Naive thymus-derived CD8-positive, alpha-beta T cell (primary cell): Measurements from ENCODE around the gene ADAMTS1. TPM values are rescaled to one million over a fixed set of nuclear protein-coding genes. Genes with fewer than 3 reads are reported as not detected.
A peak's percentile ranks its signal among the peaks of the same experiment; 100 is the strongest.
"Not testable (repeated sequence)": the region's sequence is repeated elsewhere in the genome, so short reads cannot be mapped to it uniquely, and the experiment has no call there.

ENCODE experiments used
- ATAC-seq, 2 donors: fragments of 150-1000 bp; cut with Tn5 transposase in 1 of 2; sonication (Bioruptor Pico), chemical (Tn5 transposase) in 1 of 2; 1 replicate in 1 of 2; 2 replicates in 1 of 2; pipeline ENCODE4 v1.10.0; 2021; ENCODE audit warnings: mild to moderate bottlenecking in 2 of 2, moderate library complexity in 2 of 2
- POLR2A ChIA-PET: fragments of 350-600 bp; sonication (Branson Sonifier 250); formaldehyde crosslinking; loops from one replicate; lab custom pipeline; 2021; ENCODE audit warnings: antibody characterized with exemption; lab: Charles Lee
- DNase-seq, 10 donors: peaks; one replicate each; pipeline versions ENCODE4 v3.0.0 to v3.0.0-alpha.2; 2020 to 2022
- H3K27ac Mint-ChIP-seq, 10 donors: one replicate each; pipeline ENCODE4 v1.8.0; 2020 to 2022; ENCODE audit warnings: mild to moderate bottlenecking in 10 of 10, mixed read lengths in 10 of 10, moderate library complexity in 4 of 10, inconsistent platforms in 1 of 10
- H3K27me3 Mint-ChIP-seq, 5 donors: one replicate each; pipeline ENCODE4 v1.8.0; 2021 to 2022; ENCODE audit warnings: mixed read lengths in 5 of 5
- H3K36me3 Mint-ChIP-seq, 3 donors: one replicate each; pipeline ENCODE4 v1.8.0; 2020 to 2022; ENCODE audit warnings: mixed read lengths in 3 of 3, mild to moderate bottlenecking in 2 of 3, inconsistent platforms in 1 of 3
- H3K4me1 Mint-ChIP-seq, 4 donors: one replicate each; pipeline ENCODE4 v1.8.0; 2021 to 2022; ENCODE audit warnings: mixed read lengths in 4 of 4
- H3K4me3 Mint-ChIP-seq, 10 donors: one replicate each; pipeline ENCODE4 v1.8.0; 2020 to 2022; ENCODE audit warnings: mild to moderate bottlenecking in 10 of 10, mixed read lengths in 10 of 10, moderate library complexity in 6 of 10, inconsistent platforms in 1 of 10
- H3K9me3 Mint-ChIP-seq, 9 donors: one replicate each; pipeline ENCODE4 v1.8.0; 2020 to 2022; ENCODE audit warnings: mixed read lengths in 9 of 9, mild to moderate bottlenecking in 3 of 9, inconsistent platforms in 1 of 9, moderate library complexity in 1 of 9
- polyA plus RNA-seq, 3 donors: library from polyadenylated mRNA; unstranded; fragments of 300-500 nt; fragmentation: Illumina TruSeq; gene quantifications; one replicate each; pipeline ENCODE4 v1.2.3, GENCODE V29; 2021
- total RNA-seq, 8 experiments: library from RNA in 2 of 8; stranded (reverse) in 2 of 8; gene quantifications; one replicate each; pipeline ENCODE4 v1.2.3 and lab custom pipeline; 2021 to 2026

The ADAMTS1 gene
- total RNA-seq (not detected), polyA plus RNA-seq (under 1 TPM; 0.09 to 0.45 (median 0.14) TPM), total RNA-seq (lab: John Stamatoyannopoulos, UW) (0 to 4.3 (median 0) reads per million in 6 experiments)

DNA sequence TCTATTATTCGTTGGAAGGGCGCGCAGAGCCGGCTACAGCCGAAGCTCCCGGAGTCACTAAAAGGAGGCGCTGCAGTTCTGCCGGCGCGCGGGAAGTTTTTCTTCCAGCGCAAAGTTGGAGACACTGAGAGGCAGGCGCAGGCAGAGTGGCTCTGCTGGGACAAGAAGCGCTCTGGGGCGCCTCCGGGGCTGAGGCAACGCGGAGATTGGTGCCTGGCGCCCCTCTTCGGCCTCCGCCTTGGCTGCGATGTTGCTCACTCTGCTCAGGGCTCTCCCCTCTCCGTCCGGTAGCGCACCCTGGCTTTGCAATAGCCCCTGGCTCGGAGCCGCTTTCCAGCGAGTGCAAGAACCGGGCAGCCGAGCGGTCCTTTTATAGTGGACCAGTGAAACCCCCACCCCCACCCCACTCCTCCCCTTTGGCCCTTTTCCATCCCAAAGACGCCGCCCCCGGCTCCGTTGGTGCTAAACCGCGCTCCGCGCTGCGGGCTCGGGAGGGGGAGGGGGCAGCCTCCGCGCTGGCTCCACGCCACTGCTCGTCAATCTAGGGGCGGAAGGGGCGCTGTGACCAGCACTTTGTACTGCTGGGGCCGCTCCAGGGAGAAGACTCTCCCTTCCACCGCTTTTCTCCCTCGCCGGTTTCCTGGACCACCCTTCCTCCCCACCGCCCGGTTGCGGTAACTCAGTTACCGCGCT is at the start of gene ADAMTS1:
Gene ADAMTS1, minus strand, starts transcription at position 344 of the 693 bp plus-strand sequence. CDS start 455 bp downstream, outside the sequence.
- ATAC-seq (no peak), DNase-seq (no peak)
- H3K36me3 Mint-ChIP-seq: no peaks in the 10 kb centered on the region
- peaks cover 37 to 69% (median 62%) of the 10 kb centered on the region in 5 donors for H3K27me3 Mint-ChIP-seq
- H3K4me1 Mint-ChIP-seq: peaks cover 19 to 47% (median 34%) of the 10 kb centered on the region in 4 donors
- H3K9me3 Mint-ChIP-seq: peaks cover 0 to 3% (median 0%) of the 10 kb centered on the region in 9 donors
- H3K4me3 Mint-ChIP-seq: peak within 1 kb of the TSS; percentile 69 to 91 (median 81)
- POLR2A ChIA-PET: no interaction called here
- H3K27ac Mint-ChIP-seq: no peak within 1 kb of the TSS

DNA sequence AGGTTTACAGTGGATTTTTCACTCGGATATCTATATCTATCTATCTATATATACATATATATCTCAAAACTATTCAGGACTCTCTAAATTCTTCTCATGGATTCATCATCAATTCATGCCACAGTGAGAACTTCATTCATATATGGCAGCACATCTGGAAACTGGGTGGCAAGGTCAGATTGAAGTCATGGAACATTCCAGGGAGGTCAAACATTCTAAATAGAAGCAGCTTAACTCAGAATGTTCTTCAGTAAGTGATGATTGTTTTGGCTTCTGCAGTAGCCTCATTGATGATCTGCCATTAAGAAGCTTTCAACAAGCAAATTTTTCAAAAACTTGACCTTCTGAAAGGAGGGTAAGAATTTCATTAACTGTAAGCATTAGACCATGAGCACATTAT is 46.9 kb upstream of the ADAMTS1 start:
- no peak for ATAC-seq
- no peak overlapping the region for H3K4me3 Mint-ChIP-seq
- H3K36me3 Mint-ChIP-seq: no peaks in the 10 kb centered on the region
- POLR2A ChIA-PET: no interaction called here
- H3K27me3 Mint-ChIP-seq: peaks cover 0 to 19% (median 5%) of the 10 kb centered on the region in 5 donors
- DNase-seq: no peak
- no peak overlapping the region for H3K27ac Mint-ChIP-seq
- peaks cover 0 to 4% (median 0%) of the 10 kb centered on the region in 9 donors for H3K9me3 Mint-ChIP-seq
- H3K4me1 Mint-ChIP-seq: no peaks in the 10 kb centered on the region

DNA sequence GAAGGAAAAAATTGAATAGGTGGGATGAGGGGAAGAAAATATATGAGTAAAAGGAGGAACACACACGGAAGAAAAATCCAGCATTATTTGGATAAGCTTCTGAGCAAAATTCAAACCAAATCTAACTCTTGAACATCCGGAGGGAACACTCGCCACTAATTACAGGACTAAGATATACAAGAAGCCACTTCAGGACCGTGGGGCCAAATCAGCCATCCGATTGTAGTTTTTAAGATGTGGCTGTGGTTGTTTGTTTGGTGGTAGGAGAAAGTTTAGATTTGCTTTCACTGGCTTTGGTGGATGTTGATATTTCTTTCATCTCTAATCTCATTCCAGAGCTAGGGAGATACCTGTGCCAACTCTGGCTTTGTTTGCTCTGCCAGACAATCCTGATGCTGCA is 43.7 kb upstream of the ADAMTS1 start:
- no peaks in the 10 kb centered on the region for H3K4me1 Mint-ChIP-seq
- POLR2A ChIA-PET: no interaction called here
- H3K27me3 Mint-ChIP-seq: peaks cover 4 to 25% (median 9%) of the 10 kb centered on the region in 5 donors
- no peak for DNase-seq
- H3K27ac Mint-ChIP-seq: no peak overlapping the region
- ATAC-seq: no peak
- H3K36me3 Mint-ChIP-seq: no peaks in the 10 kb centered on the region
- peaks cover 0 to 11% (median 0%) of the 10 kb centered on the region in 9 donors for H3K9me3 Mint-ChIP-seq
- H3K4me3 Mint-ChIP-seq: no peak overlapping the region

DNA sequence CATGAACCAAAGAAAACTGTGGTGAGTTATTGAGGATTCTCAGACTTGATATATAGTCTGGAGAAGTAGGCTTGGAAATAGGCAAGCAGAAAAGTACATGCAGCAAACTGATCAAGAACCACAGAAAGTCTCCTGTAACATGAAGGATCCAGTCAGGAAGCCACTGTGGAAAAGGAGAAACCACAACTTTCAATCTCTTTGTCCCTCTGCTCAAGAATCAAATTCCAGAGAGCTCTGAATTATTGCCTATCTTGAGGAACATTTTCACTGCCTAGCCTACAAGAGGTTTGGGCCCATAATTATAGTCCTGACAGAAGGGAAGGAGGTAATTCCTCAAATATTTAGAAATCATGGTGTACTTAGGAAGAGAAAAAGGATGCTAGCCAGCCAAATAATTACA is 43.0 kb upstream of the ADAMTS1 start:
- ATAC-seq: no peak
- Mint-ChIP-seq H3K27ac (no peak overlapping the region), H3K4me3 (no peak overlapping the region), H3K36me3 (no peaks in the 10 kb centered on the region), H3K27me3 (peaks cover 4 to 18% (median 8%) of the 10 kb centered on the region in 5 donors), H3K4me1 (no peaks in the 10 kb centered on the region), H3K9me3 (peaks cover 0 to 11% (median 0%) of the 10 kb centered on the region in 9 donors)
- POLR2A ChIA-PET: no interaction called here
- no peak for DNase-seq

DNA sequence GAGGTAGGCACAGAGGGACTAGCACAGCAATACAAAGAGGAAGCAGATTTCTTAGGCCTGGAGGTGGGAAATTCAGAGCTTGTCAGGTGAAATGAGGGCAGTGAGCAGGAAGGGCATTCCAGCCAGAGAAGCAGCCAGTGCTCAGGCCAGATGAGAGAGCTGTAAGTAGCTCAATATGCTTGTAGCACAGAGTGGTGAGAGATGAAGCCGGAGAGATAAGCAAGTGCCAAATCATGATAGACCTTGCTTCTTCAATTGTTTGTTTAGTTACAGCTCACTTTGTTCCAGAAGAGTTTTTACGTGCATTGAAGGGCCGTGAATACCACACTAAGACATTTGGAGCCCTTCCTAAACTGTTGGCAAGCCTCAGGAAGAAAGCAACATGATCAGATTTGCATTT is 42.0 kb upstream of the ADAMTS1 start:
- no peak overlapping the region for H3K27ac Mint-ChIP-seq
- no peak overlapping the region for H3K4me3 Mint-ChIP-seq
- H3K27me3 Mint-ChIP-seq: peaks cover 4 to 16% (median 9%) of the 10 kb centered on the region in 5 donors
- H3K9me3 Mint-ChIP-seq: peaks cover 0 to 11% (median 0%) of the 10 kb centered on the region in 9 donors
- POLR2A ChIA-PET: no interaction called here
- no peak for DNase-seq
- H3K36me3 Mint-ChIP-seq: no peaks in the 10 kb centered on the region
- ATAC-seq: no peak
- no peaks in the 10 kb centered on the region for H3K4me1 Mint-ChIP-seq

DNA sequence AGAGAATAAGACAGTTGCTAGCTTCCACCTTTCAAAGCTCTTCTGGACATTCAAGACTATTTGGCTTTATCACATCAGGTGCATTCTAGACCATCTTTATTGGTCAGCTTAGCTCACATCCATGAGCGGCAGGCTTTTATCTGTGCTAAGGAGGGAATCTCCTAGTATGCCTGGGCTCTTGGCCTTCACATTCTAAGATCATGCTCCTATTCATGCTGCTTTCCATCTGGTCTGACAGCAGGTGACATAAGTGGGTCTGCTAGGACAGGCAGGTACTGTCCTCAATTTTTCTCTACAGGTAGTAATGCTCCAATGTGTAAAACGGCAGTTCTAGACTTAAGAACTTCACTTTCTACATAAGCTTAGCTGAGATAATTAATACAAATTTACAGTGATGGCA is 39.2 kb upstream of the ADAMTS1 start:
- Mint-ChIP-seq H3K4me3 (no peak overlapping the region), H3K9me3 (peaks cover 0 to 11% (median 0%) of the 10 kb centered on the region in 9 donors), H3K27ac (no peak overlapping the region), H3K36me3 (no peaks in the 10 kb centered on the region), H3K4me1 (no peaks in the 10 kb centered on the region), H3K27me3 (peaks cover 9 to 24% (median 12%) of the 10 kb centered on the region in 5 donors)
- POLR2A ChIA-PET: no interaction called here
- ATAC-seq (no peak), DNase-seq (no peak)

DNA sequence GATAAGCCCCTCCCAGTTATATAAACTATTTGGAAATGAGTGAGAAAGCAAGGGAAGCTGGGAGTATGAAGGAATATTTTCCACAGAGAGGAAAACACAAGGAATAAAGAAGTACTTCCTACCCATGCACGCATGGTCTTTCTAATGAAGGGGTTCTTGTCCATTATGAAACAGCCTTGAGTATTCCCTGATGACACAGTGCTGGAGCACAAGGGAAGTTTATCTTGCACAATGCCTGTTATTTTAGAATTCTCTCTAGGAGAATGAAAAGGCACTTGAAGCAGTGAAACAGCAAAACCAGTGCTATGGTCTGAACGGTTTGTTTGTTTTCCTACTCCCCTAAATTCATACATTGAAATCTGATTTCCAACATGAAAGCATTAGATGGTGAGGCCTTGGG is 38.6 kb upstream of the ADAMTS1 start:
- ATAC-seq: no peak
- POLR2A ChIA-PET: no interaction called here
- Mint-ChIP-seq H3K4me3 (no peak overlapping the region), H3K27me3 (peaks cover 9 to 24% (median 12%) of the 10 kb centered on the region in 5 donors), H3K27ac (no peak overlapping the region), H3K4me1 (no peaks in the 10 kb centered on the region), H3K9me3 (peaks cover 0 to 11% (median 0%) of the 10 kb centered on the region in 9 donors), H3K36me3 (no peaks in the 10 kb centered on the region)
- no peak for DNase-seq

DNA sequence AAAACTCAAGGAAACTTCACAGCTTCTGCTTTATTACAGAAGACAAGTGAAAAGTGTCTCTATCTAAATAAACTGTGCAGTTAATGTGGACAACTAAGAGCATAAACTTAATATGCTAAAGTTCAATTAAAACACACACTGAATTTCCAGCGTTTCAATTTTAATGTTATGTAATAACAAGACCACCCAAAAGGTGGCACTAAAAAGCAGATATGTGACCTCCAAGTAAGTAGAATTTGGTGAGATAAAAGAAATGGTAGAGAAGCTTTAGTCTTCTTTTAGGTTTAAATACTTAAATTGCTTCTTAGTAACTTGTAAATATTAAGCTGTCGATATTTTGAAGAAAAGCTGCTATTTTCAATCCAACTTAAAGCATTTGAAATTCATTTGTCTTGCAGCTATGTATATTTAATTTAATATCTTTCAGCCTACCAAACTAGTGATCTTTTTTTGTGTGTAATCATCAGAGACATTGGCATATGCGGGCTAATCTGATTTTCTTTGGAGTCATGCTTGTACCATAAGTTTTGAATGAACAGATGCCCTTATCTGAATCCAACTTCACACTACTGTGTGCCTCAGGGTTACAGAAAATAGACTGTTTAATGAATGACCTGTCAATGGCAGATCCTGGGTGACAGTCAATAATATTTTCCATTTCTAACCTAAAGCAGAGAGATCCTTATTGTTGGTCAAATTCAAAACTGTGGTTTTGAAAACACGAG is 36.5 kb upstream of the ADAMTS1 start:
- Mint-ChIP-seq H3K9me3 (peaks cover 0 to 2% (median 0%) of the 10 kb centered on the region in 9 donors), H3K36me3 (no peaks in the 10 kb centered on the region), H3K4me1 (no peaks in the 10 kb centered on the region), H3K27ac (no peak overlapping the region), H3K4me3 (no peak overlapping the region), H3K27me3 (peaks cover 5 to 15% (median 9%) of the 10 kb centered on the region in 5 donors)
- no peak for DNase-seq
- POLR2A ChIA-PET: no interaction called here
- no peak for ATAC-seq

DNA sequence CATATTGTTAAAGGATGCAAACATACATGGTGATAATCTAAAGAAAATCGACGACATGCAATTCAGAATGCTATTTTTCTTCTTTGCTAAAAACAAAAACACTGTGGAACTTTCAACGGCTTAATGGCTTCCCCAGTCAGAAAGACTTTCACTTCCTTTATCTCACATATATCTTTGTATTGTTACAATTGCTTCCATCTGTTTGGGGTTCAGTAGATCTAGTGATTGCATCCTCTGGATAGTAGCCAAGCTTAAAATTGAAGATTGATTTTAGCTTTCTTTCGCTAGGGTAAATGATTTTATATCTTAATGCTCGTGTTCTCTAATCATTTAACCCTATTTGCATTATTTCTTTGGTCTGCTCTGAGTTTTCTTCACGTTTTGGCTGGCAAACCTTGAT is 31.8 kb upstream of the ADAMTS1 start:
- ATAC-seq: no peak
- no peak overlapping the region for H3K27ac Mint-ChIP-seq

DNA sequence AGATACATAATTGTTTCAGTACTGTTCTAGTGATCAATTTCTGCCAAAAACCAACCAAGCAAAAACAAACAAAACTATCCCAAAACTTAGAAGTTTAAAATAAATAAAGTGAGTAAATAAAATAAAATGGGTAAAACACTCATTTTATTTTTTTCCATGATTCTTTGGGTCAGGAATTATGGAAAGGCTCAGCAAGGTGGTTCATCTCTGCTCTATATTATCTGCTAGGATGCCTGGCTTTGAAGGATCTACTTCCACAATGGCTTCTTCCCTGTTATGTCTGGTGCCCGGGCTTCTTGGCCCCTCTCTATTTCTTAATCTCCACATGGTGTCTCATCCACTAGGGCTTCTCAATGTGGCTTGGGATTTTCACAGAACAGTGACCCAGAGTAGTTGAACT is 29.1 kb upstream of the ADAMTS1 start:
- no peak overlapping the region for H3K4me3 Mint-ChIP-seq

More for the DNA sequence above, 31.8 kb upstream of the ADAMTS1 start:
- Mint-ChIP-seq H3K4me3 (no peak overlapping the region), H3K36me3 (peaks cover 0 to 4% (median 0%) of the 10 kb centered on the region in 3 donors), H3K27me3 (peaks cover 2 to 6% (median 3%) of the 10 kb centered on the region in 5 donors), H3K9me3 (peaks cover 0 to 12% (median 2%) of the 10 kb centered on the region in 9 donors), H3K4me1 (no peaks in the 10 kb centered on the region)
- POLR2A ChIA-PET: no interaction called here
- DNase-seq: no peak

DNA sequence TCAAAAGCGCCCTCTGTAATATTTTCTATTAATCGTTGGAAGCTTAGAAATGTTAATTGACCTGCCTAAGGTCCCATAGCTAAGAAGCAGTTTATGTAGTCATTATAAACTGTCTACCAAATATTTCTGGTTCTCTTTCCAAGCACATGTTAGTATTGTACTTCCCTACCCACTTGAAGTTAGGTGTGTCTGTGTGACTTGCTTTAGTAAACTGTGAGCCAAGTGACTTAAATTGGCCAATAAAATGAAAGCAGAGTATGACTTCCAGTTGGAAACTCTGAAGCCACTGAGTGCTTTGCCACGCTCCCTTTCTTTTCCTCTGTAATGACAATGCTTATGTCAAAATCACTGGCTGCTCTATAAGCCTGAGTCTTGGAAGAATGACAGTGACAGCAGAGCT is 20.6 kb upstream of the ADAMTS1 start:
- no peak overlapping the region for H3K4me3 Mint-ChIP-seq
- ATAC-seq: no peak
- H3K4me1 Mint-ChIP-seq: peaks cover 0 to 2% (median 0%) of the 10 kb centered on the region in 4 donors
- no peak overlapping the region for H3K27ac Mint-ChIP-seq
- peaks cover 1 to 9% (median 7%) of the 10 kb centered on the region in 5 donors for H3K27me3 Mint-ChIP-seq
- H3K9me3 Mint-ChIP-seq: peaks cover 0 to 2% (median 0%) of the 10 kb centered on the region in 9 donors
- DNase-seq: no peak
- no peaks in the 10 kb centered on the region for H3K36me3 Mint-ChIP-seq
- POLR2A ChIA-PET: no interaction called here

More for the DNA sequence above, 29.1 kb upstream of the ADAMTS1 start:
- peaks cover 0 to 9% (median 1%) of the 10 kb centered on the region in 5 donors for H3K27me3 Mint-ChIP-seq
- POLR2A ChIA-PET: no interaction called here
- no peak overlapping the region for H3K27ac Mint-ChIP-seq
- H3K36me3 Mint-ChIP-seq: peaks cover 0 to 4% (median 0%) of the 10 kb centered on the region in 3 donors
- peaks cover 0 to 12% (median 2%) of the 10 kb centered on the region in 9 donors for H3K9me3 Mint-ChIP-seq
- H3K4me1 Mint-ChIP-seq: peaks cover 0 to 2% (median 0%) of the 10 kb centered on the region in 4 donors
- no peak for DNase-seq
- no peak for ATAC-seq

DNA sequence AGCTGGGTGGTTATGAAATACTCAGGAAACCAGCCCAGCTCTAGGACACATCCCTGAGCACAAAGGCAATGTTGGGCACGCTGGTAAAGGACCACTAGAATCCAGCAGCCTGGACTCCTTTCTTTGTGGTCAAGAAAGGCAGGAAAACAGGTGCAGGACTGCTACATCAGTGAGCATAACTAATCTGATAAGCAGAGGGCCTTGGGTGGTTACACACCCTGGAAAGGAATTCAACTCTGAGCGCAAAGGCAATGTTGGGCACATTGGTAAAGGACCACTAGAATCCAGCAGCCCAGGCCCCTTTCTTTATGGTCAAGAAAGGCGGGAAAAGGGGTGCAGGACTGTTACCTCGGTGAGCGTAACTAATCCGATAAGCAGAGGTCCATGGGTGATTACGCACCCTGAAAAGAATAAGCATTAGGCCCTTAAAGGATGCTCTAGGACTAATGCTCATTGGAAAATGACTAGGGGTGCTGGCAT is 11.7 kb upstream of the ADAMTS1 start:
- H3K36me3 Mint-ChIP-seq, ATAC-seq, DNase-seq, H3K9me3 Mint-ChIP-seq, POLR2A ChIA-PET, H3K4me1 Mint-ChIP-seq, H3K27ac Mint-ChIP-seq, H3K4me3 Mint-ChIP-seq: not testable (repeated sequence)
- peaks cover 1 to 23% (median 6%) of the 10 kb centered on the region in 5 donors for H3K27me3 Mint-ChIP-seq

DNA sequence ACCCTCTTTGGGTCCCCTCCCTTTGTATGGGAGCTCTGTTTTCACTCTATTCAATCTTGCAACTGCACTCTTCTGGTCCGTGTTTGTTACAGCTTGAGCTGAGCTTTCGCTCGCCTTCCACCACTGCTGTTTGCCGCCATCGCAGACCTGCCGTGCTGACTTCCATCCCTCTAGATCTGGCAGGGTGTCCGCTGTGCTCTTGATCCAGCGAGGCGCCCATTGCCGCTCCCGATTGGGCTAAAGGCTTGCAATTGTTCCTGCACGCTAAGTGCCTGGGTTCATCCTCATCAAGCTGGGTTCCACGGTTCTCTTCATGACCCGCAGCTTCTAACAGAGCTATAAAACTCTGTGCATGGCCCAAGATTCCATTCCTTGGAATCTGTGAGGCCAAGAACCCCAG is 9.5 kb upstream of the ADAMTS1 start:
- peaks cover 6 to 27% (median 14%) of the 10 kb centered on the region in 5 donors for H3K27me3 Mint-ChIP-seq
- H3K27ac Mint-ChIP-seq, H3K4me1 Mint-ChIP-seq, ATAC-seq, H3K36me3 Mint-ChIP-seq, H3K4me3 Mint-ChIP-seq, POLR2A ChIA-PET, DNase-seq, H3K9me3 Mint-ChIP-seq: not testable (repeated sequence)
